ENCODE measurements around the gene PITPNC1. TPM values are rescaled to one million over a fixed set of nuclear protein-coding genes. Genes with fewer than 3 reads are reported as not detected.
"Not testable (repeated sequence)": the region's sequence is repeated elsewhere in the genome, so short reads cannot be mapped to it uniquely, and the experiment has no call there.

The PITPNC1 gene
- total RNA-seq, 4 donors from 2014 or later = 8.0 to 20.4 (median 9.6) TPM

DNA sequence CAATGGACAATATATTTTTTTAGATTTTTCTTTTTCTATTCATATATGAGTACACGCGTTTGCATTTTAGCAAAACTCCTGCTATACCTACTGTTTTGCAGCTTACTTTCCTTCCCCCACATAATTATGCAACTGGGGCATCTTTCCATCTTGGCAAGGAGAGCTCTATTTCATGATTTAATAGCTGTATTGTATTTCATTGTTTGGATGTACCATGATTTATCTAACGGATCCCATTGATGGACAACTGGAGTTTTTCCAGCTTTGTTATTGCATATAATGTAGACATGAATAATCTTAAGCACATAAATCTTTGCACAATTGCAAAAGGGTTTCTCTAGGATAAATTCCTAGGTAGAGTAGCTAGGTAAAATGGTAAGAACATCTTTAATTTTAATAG lies 133.9 kb downstream of the PITPNC1 start:
- TF ChIP-seq POLR2A (IDR thresholded peaks at IDR 0.05) (no peak), EP300 (IDR thresholded peaks at IDR 0.05) (no peak)
- TF ChIP-seq, protein P1, sequence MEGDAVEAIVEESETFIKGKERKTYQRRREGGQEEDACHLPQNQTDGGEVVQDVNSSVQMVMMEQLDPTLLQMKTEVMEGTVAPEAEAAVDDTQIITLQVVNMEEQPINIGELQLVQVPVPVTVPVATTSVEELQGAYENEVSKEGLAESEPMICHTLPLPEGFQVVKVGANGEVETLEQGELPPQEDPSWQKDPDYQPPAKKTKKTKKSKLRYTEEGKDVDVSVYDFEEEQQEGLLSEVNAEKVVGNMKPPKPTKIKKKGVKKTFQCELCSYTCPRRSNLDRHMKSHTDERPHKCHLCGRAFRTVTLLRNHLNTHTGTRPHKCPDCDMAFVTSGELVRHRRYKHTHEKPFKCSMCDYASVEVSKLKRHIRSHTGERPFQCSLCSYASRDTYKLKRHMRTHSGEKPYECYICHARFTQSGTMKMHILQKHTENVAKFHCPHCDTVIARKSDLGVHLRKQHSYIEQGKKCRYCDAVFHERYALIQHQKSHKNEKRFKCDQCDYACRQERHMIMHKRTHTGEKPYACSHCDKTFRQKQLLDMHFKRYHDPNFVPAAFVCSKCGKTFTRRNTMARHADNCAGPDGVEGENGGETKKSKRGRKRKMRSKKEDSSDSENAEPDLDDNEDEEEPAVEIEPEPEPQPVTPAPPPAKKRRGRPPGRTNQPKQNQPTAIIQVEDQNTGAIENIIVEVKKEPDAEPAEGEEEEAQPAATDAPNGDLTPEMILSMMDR (IDR thresholded peaks at IDR 0.05) = no peak
- H3K4me1 ChIP-seq = peaks cover 0 to 21% (median 2%) of the 10 kb centered on the region in 4 donors
- peaks cover 0 to 17% (median 0%) of the 10 kb centered on the region in 4 donors for H3K9me3 ChIP-seq
- no peak for DNase-seq (ENCODE audit: low spot score in 2 of 2)
- H3K27me3 ChIP-seq = no peaks in the 10 kb centered on the region
- H3K27ac ChIP-seq = no peak overlapping the region
- H3K4me3 ChIP-seq = no peak overlapping the region
- no peaks in the 10 kb centered on the region for H3K36me3 ChIP-seq
- WGBS, 2 donors = 77 to 82% methylated on average over 3 of the region's 3 CpGs

DNA sequence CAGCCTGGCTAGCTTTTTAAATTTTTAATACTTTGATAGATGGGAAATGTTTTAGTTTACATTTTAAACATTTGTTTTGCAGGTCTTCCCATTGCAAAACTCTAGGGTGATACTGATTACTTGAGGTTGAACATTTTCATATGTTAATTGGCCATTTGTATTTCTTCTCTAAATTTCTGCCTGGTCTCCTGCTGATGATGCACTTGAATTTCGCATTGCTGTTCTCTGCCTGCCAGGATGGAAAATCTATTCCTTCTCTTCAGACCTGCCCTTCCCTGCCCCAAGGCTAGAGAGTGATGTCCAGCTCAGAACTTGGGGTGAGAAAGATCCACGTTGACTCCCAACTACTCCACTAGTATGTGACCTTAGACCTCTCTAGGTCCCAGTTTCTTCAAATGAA lies 134.7 kb downstream of the PITPNC1 start:
- Histone ChIP-seq H3K36me3 (no peaks in the 10 kb centered on the region), H3K27ac (no peak overlapping the region), H3K27me3 (no peaks in the 10 kb centered on the region), H3K4me3 (no peak overlapping the region), H3K9me3 (peaks cover 0 to 17% (median 0%) of the 10 kb centered on the region in 4 donors), H3K4me1 (peaks cover 0 to 24% (median 2%) of the 10 kb centered on the region in 4 donors)
- TF ChIP-seq POLR2A (IDR thresholded peaks at IDR 0.05) = no peak
- no peak for TF ChIP-seq EP300 (IDR thresholded peaks at IDR 0.05)
- TF ChIP-seq, protein P1 (IDR thresholded peaks at IDR 0.05) = no peak
- DNase-seq (ENCODE audit: low spot score in 2 of 2) = no peak
- WGBS, 2 donors = 73 to 92% methylated on average over 2 of the region's 2 CpGs

GRCh38 chr17:67514998-67515397 lies 137.9 kb downstream of the PITPNC1 start:
- Histone ChIP-seq H3K4me1 (peaks cover 0 to 17% (median 2%) of the 10 kb centered on the region in 4 donors), H3K9me3 (no peaks in the 10 kb centered on the region), H3K4me3 (no peak overlapping the region), H3K27me3 (no peaks in the 10 kb centered on the region), H3K27ac (no peak overlapping the region), H3K36me3 (no peaks in the 10 kb centered on the region)
- no peak for DNase-seq (ENCODE audit: low spot score in 2 of 2)
- WGBS, 2 donors = 46 to 51% methylated on average over 4 of the region's 4 CpGs
- TF ChIP-seq POLR2A (IDR thresholded peaks at IDR 0.05) = no peak
- no peak for TF ChIP-seq EP300 (IDR thresholded peaks at IDR 0.05)
- TF ChIP-seq, protein P1 (IDR thresholded peaks at IDR 0.05) = no peak

DNA sequence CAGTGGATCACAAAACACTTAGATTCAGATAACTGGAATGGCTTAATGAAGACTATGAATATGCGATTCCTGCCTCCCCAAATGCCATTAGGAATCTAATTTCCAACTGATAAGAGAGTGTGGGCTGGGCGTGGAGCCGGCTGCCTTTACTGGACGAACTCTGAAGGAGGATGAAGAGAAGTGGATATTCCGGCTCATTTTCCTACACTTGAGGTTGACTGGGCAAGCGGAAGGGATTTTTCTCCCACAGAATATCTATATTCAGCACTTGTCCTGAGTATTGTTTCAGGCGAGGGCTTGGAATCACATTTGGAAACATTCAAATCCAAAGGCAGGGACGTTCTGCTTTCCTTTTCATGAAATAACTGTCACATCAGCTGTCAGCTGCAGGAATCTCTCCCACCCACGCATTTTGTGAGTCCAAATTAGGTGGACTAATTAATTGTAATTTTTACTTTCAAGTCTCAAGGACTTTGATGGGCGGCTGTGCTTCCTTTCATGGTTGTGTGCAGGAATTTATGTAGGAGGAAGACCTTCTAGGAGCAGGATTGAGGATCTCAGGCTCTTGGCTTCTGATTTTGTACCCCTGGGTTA lies 138.5 kb downstream of the PITPNC1 start:
- no peaks in the 10 kb centered on the region for H3K36me3 ChIP-seq
- DNase-seq (ENCODE audit: low spot score in 2 of 2) = no peak
- peaks cover 0 to 12% (median 2%) of the 10 kb centered on the region in 4 donors for H3K4me1 ChIP-seq
- H3K27ac ChIP-seq = peak overlapping the region in 1 of 4 donors; percentile 10
- no peak for TF ChIP-seq POLR2A (IDR thresholded peaks at IDR 0.05)
- TF ChIP-seq, protein P1 (IDR thresholded peaks at IDR 0.05) = no peak
- no peak for TF ChIP-seq EP300 (IDR thresholded peaks at IDR 0.05)
- H3K4me3 ChIP-seq = no peak overlapping the region
- no peaks in the 10 kb centered on the region for H3K9me3 ChIP-seq
- 51 to 56% methylated on average over 10 of the region's 10 CpGs for WGBS, 2 donors
- no peaks in the 10 kb centered on the region for H3K27me3 ChIP-seq

DNA sequence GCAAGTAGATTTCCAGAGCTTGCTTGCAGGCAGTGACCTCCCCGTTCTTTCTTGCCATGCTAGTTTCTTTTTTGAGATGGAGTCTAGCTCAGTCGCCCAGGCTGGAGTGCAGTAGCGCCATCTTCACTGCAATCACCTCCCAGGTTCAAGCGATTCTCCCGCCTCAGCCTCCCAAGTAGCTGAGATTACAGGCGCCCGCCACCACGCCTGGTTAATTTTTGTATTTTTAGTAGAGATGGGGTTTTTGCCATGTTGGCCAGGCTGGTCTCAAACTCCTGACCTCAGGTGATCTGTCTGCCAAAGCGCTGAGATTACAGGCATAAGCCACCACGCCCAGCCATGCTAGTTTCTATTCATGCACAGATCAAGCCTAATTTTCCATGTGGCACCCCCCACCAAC lies 139.5 kb downstream of the PITPNC1 start:
- 95% methylated on average over 10 of the region's 10 CpGs for WGBS, 2 donors
- H3K4me1 ChIP-seq = peaks cover 0 to 15% (median 2%) of the 10 kb centered on the region in 4 donors
- DNase-seq (ENCODE audit: low spot score in 2 of 2); H3K9me3 ChIP-seq; H3K36me3 ChIP-seq; H3K27ac ChIP-seq; H3K4me3 ChIP-seq; H3K27me3 ChIP-seq: not testable (repeated sequence)

All from tibial nerve (tissue), 4 donors.